ENCODE measurements around the gene PMEL.
"Not testable (repeated sequence)": the region's sequence is repeated elsewhere in the genome, so short reads cannot be mapped to it uniquely, and the experiment has no call there.

PMEL gene

DNA sequence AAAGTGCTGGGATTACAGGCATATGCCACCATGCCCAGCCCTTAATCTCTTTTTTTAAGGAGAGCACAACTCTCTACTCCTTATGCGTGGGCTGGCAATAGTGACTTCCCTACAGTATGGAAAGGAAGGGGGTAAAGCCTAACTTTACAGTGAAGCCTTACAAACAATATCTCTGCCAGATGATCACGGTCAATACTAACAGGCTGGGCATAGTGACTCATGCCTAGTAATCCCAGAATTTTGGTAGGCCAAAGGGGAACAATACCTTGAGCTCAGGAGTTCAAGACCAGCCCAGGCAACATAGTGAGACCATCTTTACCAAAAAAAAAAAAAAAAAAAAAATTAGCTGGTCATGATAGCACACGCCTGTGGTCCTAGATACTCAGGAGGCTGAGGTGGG lies 43.7 kb downstream of the PMEL start:
- DNase-seq (ENCODE audit: low spot score): no peak

DNA sequence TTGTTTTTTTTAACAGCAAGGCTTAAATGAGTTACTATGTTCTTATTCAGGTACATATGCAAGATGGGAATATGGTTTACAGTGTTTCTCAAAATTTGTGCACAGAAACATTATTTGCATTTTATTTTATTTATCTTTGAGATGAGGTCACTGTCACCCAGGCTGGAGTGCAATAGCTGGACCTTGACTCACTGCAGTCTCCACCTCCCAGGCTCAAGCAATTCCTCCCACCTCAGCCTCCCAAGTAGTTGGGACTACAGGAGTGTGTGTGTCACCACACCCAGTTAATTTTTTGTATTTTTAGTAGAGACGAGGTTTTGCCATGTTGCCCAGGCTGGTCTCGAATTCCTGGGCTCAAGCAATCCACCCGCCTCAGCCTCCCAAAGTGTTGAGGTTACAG lies 46.8 kb downstream of the PMEL start:
- DNase-seq (ENCODE audit: low spot score): not testable (repeated sequence)

DNA sequence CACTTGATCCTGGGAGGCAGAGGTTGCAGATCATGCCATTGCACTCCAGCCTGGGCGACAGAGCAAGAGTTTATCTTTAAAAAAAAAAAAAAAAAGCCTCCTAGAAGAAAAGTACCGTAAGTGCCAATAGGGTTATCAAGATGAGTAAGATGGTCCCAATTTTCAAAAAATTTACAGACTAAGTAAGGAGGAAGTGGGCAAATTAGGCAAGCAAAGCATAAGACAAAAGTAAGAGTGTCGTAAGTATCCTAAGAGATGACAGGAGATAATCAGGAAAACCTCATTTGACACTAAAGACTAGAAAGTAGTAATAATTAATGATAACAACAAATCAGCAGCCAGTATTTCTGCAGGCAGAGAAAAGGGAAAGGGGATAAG lies 50.4 kb downstream of the PMEL start:
- no peak for DNase-seq (ENCODE audit: low spot score)

DNA sequence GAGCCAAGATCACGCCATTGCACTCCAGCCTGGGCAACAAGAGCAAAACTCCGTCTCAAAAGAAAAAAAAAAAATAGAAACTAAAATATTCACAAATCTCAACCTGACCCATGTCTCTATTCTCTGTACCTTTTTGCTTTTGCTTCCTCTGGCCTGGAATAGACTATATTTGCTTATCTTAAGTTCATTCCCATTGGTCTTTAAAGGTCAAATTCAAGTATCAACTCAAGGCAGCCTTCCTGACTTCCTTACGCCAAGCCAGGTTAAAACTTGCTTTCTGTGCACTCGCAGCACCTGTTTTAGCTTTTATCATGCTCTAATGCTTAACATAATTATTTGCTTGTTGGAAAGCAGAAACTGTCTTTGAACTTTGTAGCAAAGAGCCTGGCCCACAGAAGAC lies 52.9 kb downstream of the PMEL start:
- DNase-seq (ENCODE audit: low spot score): no peak

DNA sequence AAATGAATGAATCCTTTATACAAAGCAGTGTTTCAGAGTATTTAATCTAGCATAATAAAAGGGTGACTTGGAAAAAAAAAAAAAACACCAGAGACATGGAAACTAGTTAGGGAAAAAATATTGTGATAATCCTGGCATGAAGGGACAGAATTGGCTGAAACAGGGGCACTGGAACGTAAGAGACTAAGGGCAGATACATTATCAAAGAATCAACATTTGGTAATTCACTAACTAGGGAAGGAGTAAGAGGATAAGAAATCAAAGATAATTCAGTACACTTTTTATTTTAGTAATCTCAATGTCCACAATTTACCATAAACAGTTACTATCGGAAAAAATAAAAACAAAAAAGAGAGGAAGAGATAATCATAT lies 56.3 kb downstream of the PMEL start:
- DNase-seq (ENCODE audit: low spot score): no peak

DNA sequence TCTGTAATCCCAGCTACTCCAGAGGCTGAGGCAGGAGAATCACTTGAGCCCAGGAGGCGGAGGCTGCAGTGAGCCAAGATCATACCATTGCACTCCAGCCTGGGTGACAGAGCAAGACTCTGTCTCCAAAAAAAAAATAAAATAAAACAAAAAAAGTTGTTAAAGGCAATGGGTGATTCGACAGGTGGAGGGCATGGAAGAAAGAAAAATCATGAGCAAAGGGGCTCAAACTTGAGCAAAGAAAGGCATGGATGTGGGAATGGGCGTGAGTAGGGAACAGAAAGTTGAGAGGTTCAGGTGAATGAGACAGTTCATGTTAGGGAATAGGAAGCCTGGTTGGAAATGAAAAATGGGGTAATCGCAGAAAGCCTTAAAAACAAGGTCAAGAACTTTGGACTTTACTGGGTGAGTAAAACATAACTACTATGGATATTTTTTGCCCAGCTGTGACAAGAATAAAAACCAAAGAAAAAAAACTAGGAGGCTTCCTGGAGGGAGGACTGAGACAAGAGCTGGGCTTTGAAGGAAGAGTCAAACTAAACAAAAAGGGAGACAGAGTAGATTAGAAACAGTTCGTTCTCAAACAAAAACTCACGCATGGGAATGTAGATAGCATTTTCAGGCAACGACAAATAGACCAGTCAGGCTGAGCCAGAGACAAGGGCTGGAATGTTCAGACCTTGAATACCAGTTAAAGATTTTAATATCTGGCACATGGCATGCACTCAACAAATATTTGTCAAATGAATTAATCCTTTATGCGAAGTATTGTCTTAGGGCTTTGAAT lies 56.9 kb downstream of the PMEL start:
- DNase-seq (ENCODE audit: low spot score): no peak

DNA sequence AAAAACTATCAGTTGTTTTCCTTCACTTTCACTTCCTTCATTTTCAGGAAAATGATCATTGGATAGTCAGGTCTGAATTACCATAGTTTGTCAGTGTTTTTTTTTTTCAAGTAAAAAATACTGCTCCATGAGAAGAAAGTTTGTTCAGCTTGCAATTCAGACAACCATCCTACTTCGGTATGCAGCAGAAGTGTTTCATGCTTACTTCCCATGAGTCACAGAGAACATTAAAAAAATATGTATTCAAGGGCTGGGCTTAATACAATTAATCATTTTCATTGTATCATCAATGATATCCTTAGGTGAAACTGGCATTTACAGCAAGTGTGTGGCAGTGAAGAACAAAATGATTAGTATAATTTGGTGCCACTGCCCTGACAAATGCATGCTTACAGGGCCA lies 59.8 kb downstream of the PMEL start:
- no peak for DNase-seq (ENCODE audit: low spot score)

Measured in D341Med (cell line).